Fibroblast of mammary gland (primary cell): ENCODE results near the gene CACNA2D1.

Source experiments
- DNase-seq: peaks from one replicate; pipeline ENCODE4 v3.0.0-alpha.2; 2010; ENCODE audit warnings: low read depth
- H3K4me3 ChIP-seq: 2 replicates; pipeline ENCODE4 v1.5.1; 2011; ENCODE audit warnings: low read depth, mild to moderate bottlenecking, low read length, moderate library complexity; ENCODE audit not compliant: control insufficient read depth
- CTCF ChIP-seq: conservative IDR thresholded peaks from 2 replicates; pipeline ENCODE4 v1.5.1; 2011; ENCODE audit warnings: low read depth, low read length, inconsistent platforms; ENCODE audit not compliant: control insufficient read depth, insufficient read depth

CACNA2D1 gene

GRCh38 chr7:82257118-82257695 lies 186.4 kb downstream of the CACNA2D1 start:
- no peak for TF ChIP-seq CTCF
- no peak overlapping the region for H3K4me3 ChIP-seq
- DNase-seq, result no peak

GRCh38 chr7:82255706-82256105 lies 187.9 kb downstream of the CACNA2D1 start:
- DNase-seq, result no peak
- no peak overlapping the region for H3K4me3 ChIP-seq
- no peak for TF ChIP-seq CTCF

GRCh38 chr7:82250598-82250997 lies 193.0 kb downstream of the CACNA2D1 start:
- DNase-seq, result no peak
- TF ChIP-seq CTCF, result no peak
- no peak overlapping the region for H3K4me3 ChIP-seq

- DNase-seq, result peak; percentile 7
- no peak overlapping the region for H3K4me3 ChIP-seq
- no peak for TF ChIP-seq CTCF
Observed at GRCh38 chr7:82249979-82250378, 193.6 kb downstream of the CACNA2D1 start.

GRCh38 chr7:82247814-82248433 lies 195.7 kb downstream of the CACNA2D1 start:
- peak; percentile 34 for DNase-seq
- no peak overlapping the region for H3K4me3 ChIP-seq
- TF ChIP-seq CTCF, result peak; percentile 74

- H3K4me3 ChIP-seq, result no peak overlapping the region
- TF ChIP-seq CTCF, result no peak
- no peak for DNase-seq
Observed at GRCh38 chr7:82244947-82245517, 198.5 kb downstream of the CACNA2D1 start.

GRCh38 chr7:82241356-82241755 lies 202.2 kb downstream of the CACNA2D1 start:
- TF ChIP-seq CTCF, result no peak
- H3K4me3 ChIP-seq, result no peak overlapping the region
- DNase-seq, result no peak
